ENCODE results near the gene KSR2.

The KSR2 gene

GRCh38 chr12:117710121-117710520, 258.7 kb downstream of the KSR2 start:
- Histone ChIP-seq H3K27ac (ENCODE audit: low read depth, low read length) (no peak overlapping the region), H3K36me3 (ENCODE audit: control insufficient read depth, low read length) (no peaks in the 10 kb centered on the region), H3K4me3 (ENCODE audit: low read length) (no peak overlapping the region), H3K79me2 (ENCODE audit: control insufficient read depth, low read length) (no peaks in the 10 kb centered on the region), H4K20me1 (ENCODE audit: control insufficient read depth, insufficient read depth, low read depth, low read length) (no peaks in the 10 kb centered on the region), H3K4me1 (ENCODE audit: control insufficient read depth, low read length) (no peaks in the 10 kb centered on the region), H3K9me2 (replicated peaks; ENCODE audit: control insufficient read depth, low read length) (no peaks in the 10 kb centered on the region), H3K9me3 (ENCODE audit: control insufficient read depth, insufficient read depth, low read length) (no peaks in the 10 kb centered on the region), H3K27me3 (ENCODE audit: control insufficient read depth, low read length) (no peaks in the 10 kb centered on the region), H3K4me2 (ENCODE audit: low read length) (no peak overlapping the region), H3F3A (ENCODE audit: control insufficient read depth, insufficient read depth) (no peaks in the 10 kb centered on the region)
- TF ChIP-seq EZH2phosphoT487 (IDR thresholded peaks at IDR 0.05; ENCODE audit: borderline replicate concordance, low read length), result no peak
- TF ChIP-seq, protein P1, sequence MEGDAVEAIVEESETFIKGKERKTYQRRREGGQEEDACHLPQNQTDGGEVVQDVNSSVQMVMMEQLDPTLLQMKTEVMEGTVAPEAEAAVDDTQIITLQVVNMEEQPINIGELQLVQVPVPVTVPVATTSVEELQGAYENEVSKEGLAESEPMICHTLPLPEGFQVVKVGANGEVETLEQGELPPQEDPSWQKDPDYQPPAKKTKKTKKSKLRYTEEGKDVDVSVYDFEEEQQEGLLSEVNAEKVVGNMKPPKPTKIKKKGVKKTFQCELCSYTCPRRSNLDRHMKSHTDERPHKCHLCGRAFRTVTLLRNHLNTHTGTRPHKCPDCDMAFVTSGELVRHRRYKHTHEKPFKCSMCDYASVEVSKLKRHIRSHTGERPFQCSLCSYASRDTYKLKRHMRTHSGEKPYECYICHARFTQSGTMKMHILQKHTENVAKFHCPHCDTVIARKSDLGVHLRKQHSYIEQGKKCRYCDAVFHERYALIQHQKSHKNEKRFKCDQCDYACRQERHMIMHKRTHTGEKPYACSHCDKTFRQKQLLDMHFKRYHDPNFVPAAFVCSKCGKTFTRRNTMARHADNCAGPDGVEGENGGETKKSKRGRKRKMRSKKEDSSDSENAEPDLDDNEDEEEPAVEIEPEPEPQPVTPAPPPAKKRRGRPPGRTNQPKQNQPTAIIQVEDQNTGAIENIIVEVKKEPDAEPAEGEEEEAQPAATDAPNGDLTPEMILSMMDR (IDR thresholded peaks at IDR 0.05; ENCODE audit: low read depth, low read length, poor library complexity, severe bottlenecking), result no peak

DNA sequence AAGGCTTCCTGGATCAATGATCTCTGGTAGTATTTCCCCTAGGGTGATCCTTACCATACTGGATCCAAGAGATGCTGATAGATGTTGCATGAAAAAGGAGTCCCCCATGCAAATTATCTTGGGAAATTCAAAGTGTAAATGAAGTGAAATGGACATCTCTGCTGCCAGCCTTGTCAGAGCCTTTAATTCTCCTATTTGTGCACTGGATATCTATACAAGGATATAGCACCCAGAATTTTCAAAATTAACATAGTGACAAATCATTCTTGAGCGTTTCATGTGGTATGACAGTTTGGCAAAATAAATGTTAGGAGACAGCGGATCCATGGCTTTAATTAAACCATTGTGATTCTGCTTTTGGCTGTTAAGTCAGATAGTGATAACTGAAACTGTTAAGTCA, 260.9 kb downstream of the KSR2 start:
- Histone ChIP-seq H4K20me1 (ENCODE audit: control insufficient read depth, insufficient read depth, low read depth, low read length) (no peaks in the 10 kb centered on the region), H3K79me2 (ENCODE audit: control insufficient read depth, low read length) (no peaks in the 10 kb centered on the region), H3K27ac (ENCODE audit: low read depth, low read length) (no peak overlapping the region), H3K4me1 (ENCODE audit: control insufficient read depth, low read length) (no peaks in the 10 kb centered on the region), H3K27me3 (ENCODE audit: control insufficient read depth, low read length) (no peaks in the 10 kb centered on the region), H3F3A (ENCODE audit: control insufficient read depth, insufficient read depth) (no peaks in the 10 kb centered on the region), H3K4me3 (ENCODE audit: low read length) (no peak overlapping the region), H3K9me3 (ENCODE audit: control insufficient read depth, insufficient read depth, low read length) (no peaks in the 10 kb centered on the region), H3K36me3 (ENCODE audit: control insufficient read depth, low read length) (no peaks in the 10 kb centered on the region), H3K9me2 (replicated peaks; ENCODE audit: control insufficient read depth, low read length) (no peaks in the 10 kb centered on the region), H3K4me2 (ENCODE audit: low read length) (no peak overlapping the region)
- no peak for TF ChIP-seq EZH2phosphoT487 (IDR thresholded peaks at IDR 0.05; ENCODE audit: borderline replicate concordance, low read length)
- TF ChIP-seq, protein P1 (IDR thresholded peaks at IDR 0.05; ENCODE audit: low read depth, low read length, poor library complexity, severe bottlenecking), result no peak

DNA sequence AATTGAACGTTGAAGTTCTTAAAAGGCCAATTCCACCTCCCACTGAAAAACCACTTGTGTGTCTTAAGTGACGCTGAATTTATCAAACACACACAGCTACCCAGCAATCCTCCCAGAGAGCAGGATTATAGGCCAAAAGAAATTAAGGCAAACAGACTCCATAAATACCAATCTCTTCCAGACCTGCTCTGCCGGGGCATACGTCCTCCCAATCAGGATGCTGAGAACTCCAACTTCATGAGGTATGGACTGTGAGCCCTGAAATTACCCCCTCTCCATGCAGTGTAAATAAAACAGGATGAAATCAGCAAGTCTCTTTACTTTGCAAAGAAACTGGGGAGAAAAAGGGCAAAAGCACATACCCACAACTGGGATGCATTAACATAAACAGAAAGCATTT, 265.2 kb downstream of the KSR2 start:
- H3K4me1 ChIP-seq (ENCODE audit: control insufficient read depth, low read length), result no peaks in the 10 kb centered on the region

More for the DNA sequence above, 265.2 kb downstream of the KSR2 start:
- Histone ChIP-seq H3K9me2 (replicated peaks; ENCODE audit: control insufficient read depth, low read length) (no peaks in the 10 kb centered on the region), H4K20me1 (ENCODE audit: control insufficient read depth, insufficient read depth, low read depth, low read length) (no peaks in the 10 kb centered on the region), H3K27me3 (ENCODE audit: control insufficient read depth, low read length) (no peaks in the 10 kb centered on the region), H3K36me3 (ENCODE audit: control insufficient read depth, low read length) (no peaks in the 10 kb centered on the region), H3F3A (ENCODE audit: control insufficient read depth, insufficient read depth) (no peaks in the 10 kb centered on the region), H3K79me2 (ENCODE audit: control insufficient read depth, low read length) (no peaks in the 10 kb centered on the region), H3K4me2 (ENCODE audit: low read length) (no peak overlapping the region), H3K27ac (ENCODE audit: low read depth, low read length) (no peak overlapping the region), H3K4me3 (ENCODE audit: low read length) (no peak overlapping the region), H3K9me3 (ENCODE audit: control insufficient read depth, insufficient read depth, low read length) (no peaks in the 10 kb centered on the region)
- TF ChIP-seq, protein P1 (IDR thresholded peaks at IDR 0.05; ENCODE audit: low read depth, low read length, poor library complexity, severe bottlenecking), result no peak
- TF ChIP-seq EZH2phosphoT487 (IDR thresholded peaks at IDR 0.05; ENCODE audit: borderline replicate concordance, low read length), result no peak
